ENCODE measurements around the gene SEPTIN5. TPM values are rescaled to one million over a fixed set of nuclear protein-coding genes. Genes with fewer than 3 reads are reported as not detected.

The SEPTIN5 gene
- total RNA-seq, result 12.1 and 39.2 TPM in 2 replicates

GRCh38 chr22:19714312-19715187, at the start of gene SEPTIN5:
TSS of gene SEPTIN5 (plus strand) at chr22:19714503. CDS start at chr22:19714589, 86 bp downstream.

GRCh38 chr22:19723232-19723982, 9.1 kb downstream of the SEPTIN5 start, which contains the start of gene GP1BB:
TSS of gene GP1BB (plus strand) at chr22:19723539. CDS start at chr22:19723570, 31 bp downstream.

GRCh38 chr22:19760058-19760950, 46.0 kb downstream of the SEPTIN5 start, which contains the start of gene TBX1:
TSS of gene TBX1 (plus strand) at chr22:19760778. CDS start at chr22:19760844, 66 bp downstream.

Other genes with a start within 250 kb of the SEPTIN5 start
- 40.6 and 90.3 TPM in 2 replicates for gene UFD1, start 235.3 kb upstream of the SEPTIN5 start, total RNA-seq
- gene CDC45, start 234.6 kb upstream of the SEPTIN5 start, total RNA-seq, result 2.3 and 38.7 TPM in 2 replicates
- 2.5 and 2.8 TPM in 2 replicates for gene CLDN5, start 190.1 kb upstream of the SEPTIN5 start, total RNA-seq
- gene GP1BB, start 9.0 kb downstream of the SEPTIN5 start, total RNA-seq, result 0.77 and 2.5 TPM in 2 replicates
- gene TBX1, start 46.3 kb downstream of the SEPTIN5 start, total RNA-seq, result under 0.01 and 0.85 TPM in 2 replicates
- gene GNB1L, start 140.4 kb downstream of the SEPTIN5 start, total RNA-seq, result 3.1 and 6.9 TPM in 2 replicates
- gene RTL10, start 140.4 kb downstream of the SEPTIN5 start, total RNA-seq, result 8.2 and 8.5 TPM in 2 replicates
- 340 and 403 TPM in 2 replicates for gene COMT, start 227.3 kb downstream of the SEPTIN5 start, total RNA-seq
- 13.5 and 17.4 TPM in 2 replicates for gene TXNRD2, start 227.3 kb downstream of the SEPTIN5 start, total RNA-seq

All from regular cardiac myocyte (primary cell).